HG03342 (cell line): ENCODE measurements around the gene CBLC.

Experiments
- ATAC-seq: cut with Tn5 transposase; IDR thresholded peaks from one replicate; pipeline ENCODE4 v1.9.1; 2021; ENCODE audit warnings: mild to moderate bottlenecking, moderate library complexity; ENCODE audit not compliant: unreplicated experiment

The CBLC gene

GRCh38 chr19:44796701-44797115 is 19.0 kb downstream of the CBLC start:
- ATAC-seq: no peak

- no peak for ATAC-seq
These were observed 22.1 kb downstream of the CBLC start for GRCh38 chr19:44799627-44800346.

- peak; percentile 64 for ATAC-seq
These were observed 22.8 kb downstream of the CBLC start for GRCh38 chr19:44800461-44800860.

- ATAC-seq: no peak
These were observed 26.0 kb downstream of the CBLC start for GRCh38 chr19:44803442-44804428.

- ATAC-seq: no peak
These were observed 28.6 kb downstream of the CBLC start for GRCh38 chr19:44806291-44806690.

GRCh38 chr19:44807162-44807561 is 29.5 kb downstream of the CBLC start:
- no peak for ATAC-seq

GRCh38 chr19:44807652-44808462 is 30.2 kb downstream of the CBLC start:
- ATAC-seq: no peak

- no peak for ATAC-seq
These were observed 31.0 kb downstream of the CBLC start, which contains the start of gene BCAM for GRCh38 chr19:44808463-44809371. BCAM (plus strand) TSS chr19:44809103; CDS start chr19:44809125, 22 bp downstream.

- ATAC-seq: no peak
These were observed 32.0 kb downstream of the CBLC start for GRCh38 chr19:44809577-44810233.

- ATAC-seq: no peak
These were observed 32.8 kb downstream of the CBLC start for GRCh38 chr19:44810234-44811121.

- no peak for ATAC-seq
These were observed 33.4 kb downstream of the CBLC start for GRCh38 chr19:44811122-44811419.

GRCh38 chr19:44812142-44812718 is 34.5 kb downstream of the CBLC start:
- ATAC-seq: no peak

GRCh38 chr19:44813070-44813840 is 35.6 kb downstream of the CBLC start:
- no peak for ATAC-seq

- ATAC-seq: no peak
These were observed 36.3 kb downstream of the CBLC start for GRCh38 chr19:44813841-44814470.

GRCh38 chr19:44814517-44814916 is 36.8 kb downstream of the CBLC start:
- no peak for ATAC-seq

- no peak for ATAC-seq
These were observed 38.6 kb downstream of the CBLC start for GRCh38 chr19:44816301-44816700.
